HepG2 (cell line): ENCODE data around the gene WBP1. TPM values are rescaled to one million over a fixed set of nuclear protein-coding genes. Genes with fewer than 3 reads are reported as not detected.
A peak's percentile ranks its signal among the peaks of the same experiment; 100 is the strongest.

Experiments
- CBFB ChIP-seq: sonication (generic); formaldehyde crosslinking; IDR thresholded peaks from 2 replicates; pipeline ENCODE4 v1.4.0; 2020; ENCODE audit warnings: missing genetic modification reagents
- ELF4 ChIP-seq: sonication (generic); formaldehyde crosslinking; IDR thresholded peaks from 2 replicates; pipeline ENCODE4 v1.5.0; 2020; ENCODE audit warnings: missing genetic modification reagents, mild to moderate bottlenecking, moderate library complexity, borderline replicate concordance
- HNRNPL ChIP-seq: fragments of 200-400 bp; formaldehyde crosslinking; IDR thresholded peaks from 2 replicates; pipeline ENCODE4 v1.6.1; 2017; ENCODE audit warnings: mild to moderate bottlenecking, low read depth, low read length
- MIXL1 ChIP-seq: IDR thresholded peaks from 2 replicates; pipeline ENCODE4 v1.6.1; 2016
- MXD4 ChIP-seq: IDR thresholded peaks from 2 replicates; pipeline ENCODE4 v1.6.1; 2016; ENCODE audit warnings: mild to moderate bottlenecking, missing biosample characterization, missing genetic modification reagents
- REPIN1 ChIP-seq: sonication (generic); formaldehyde crosslinking; IDR thresholded peaks from 2 replicates; pipeline ENCODE4 v1.8.0; 2022; ENCODE audit warnings: missing genetic modification reagents, low read depth, mild to moderate bottlenecking, borderline replicate concordance
- ZNF30 ChIP-seq: sonication (generic); formaldehyde crosslinking; IDR thresholded peaks from 2 replicates; pipeline ENCODE4 v1.5.0; 2020; ENCODE audit warnings: mild to moderate bottlenecking, missing genetic modification reagents
- polyA plus RNA-seq, 8 experiments: library from polyadenylated mRNA; depleted of rRNA in 3 of 8; stranded (reverse) in 7 of 8; unstranded in 1 of 8; fragments of >200 nt; fragmentation: Illumina TruSeq in 4 of 8; extraction: Trizol in 4 of 8; gene quantifications; 2 replicates each; pipeline versions ENCODE4 v1.2.1 to v1.2.3, GENCODE V29; 2011 to 2016; ENCODE audit warnings: low read depth in 4 of 8, missing spikeins in 1 of 8, mixed read lengths in 1 of 8; ENCODE audit not compliant: insufficient read depth in 1 of 8
- total RNA-seq, 5 experiments: library from RNA; depleted of rRNA; stranded (reverse); fragments of >200 nt; fragmentation: Illumina TruSeq; extraction: Trizol; gene quantifications; 2 replicates each; pipeline ENCODE4 v1.2.3, GENCODE V29; 2016; ENCODE audit warnings: low read depth in 1 of 5
- TF ChIP-seq, protein P1 (sequence below): sonication (generic); formaldehyde crosslinking; IDR thresholded peaks from 2 replicates; pipeline ENCODE4 v1.9.0; 2021; ENCODE audit warnings: mild to moderate bottlenecking, missing genetic modification reagents
- TF ChIP-seq, protein P2 (sequence below): IDR thresholded peaks from 2 replicates; pipeline ENCODE4 v1.4.0; 2020; ENCODE audit warnings: mild to moderate bottlenecking, missing genetic modification reagents
- TF ChIP-seq, protein P3 (sequence below): sonication (generic); formaldehyde crosslinking; IDR thresholded peaks from 2 replicates; pipeline ENCODE4 v1.4.0; 2020; ENCODE audit warnings: missing genetic modification reagents

Gene WBP1
- total and polyA plus RNA-seq, 2 of the 13 experiments (the other 11 are each of a cell fraction or from before 2014, with no cell fraction given) = 38.8 to 85.7 TPM

DNA sequence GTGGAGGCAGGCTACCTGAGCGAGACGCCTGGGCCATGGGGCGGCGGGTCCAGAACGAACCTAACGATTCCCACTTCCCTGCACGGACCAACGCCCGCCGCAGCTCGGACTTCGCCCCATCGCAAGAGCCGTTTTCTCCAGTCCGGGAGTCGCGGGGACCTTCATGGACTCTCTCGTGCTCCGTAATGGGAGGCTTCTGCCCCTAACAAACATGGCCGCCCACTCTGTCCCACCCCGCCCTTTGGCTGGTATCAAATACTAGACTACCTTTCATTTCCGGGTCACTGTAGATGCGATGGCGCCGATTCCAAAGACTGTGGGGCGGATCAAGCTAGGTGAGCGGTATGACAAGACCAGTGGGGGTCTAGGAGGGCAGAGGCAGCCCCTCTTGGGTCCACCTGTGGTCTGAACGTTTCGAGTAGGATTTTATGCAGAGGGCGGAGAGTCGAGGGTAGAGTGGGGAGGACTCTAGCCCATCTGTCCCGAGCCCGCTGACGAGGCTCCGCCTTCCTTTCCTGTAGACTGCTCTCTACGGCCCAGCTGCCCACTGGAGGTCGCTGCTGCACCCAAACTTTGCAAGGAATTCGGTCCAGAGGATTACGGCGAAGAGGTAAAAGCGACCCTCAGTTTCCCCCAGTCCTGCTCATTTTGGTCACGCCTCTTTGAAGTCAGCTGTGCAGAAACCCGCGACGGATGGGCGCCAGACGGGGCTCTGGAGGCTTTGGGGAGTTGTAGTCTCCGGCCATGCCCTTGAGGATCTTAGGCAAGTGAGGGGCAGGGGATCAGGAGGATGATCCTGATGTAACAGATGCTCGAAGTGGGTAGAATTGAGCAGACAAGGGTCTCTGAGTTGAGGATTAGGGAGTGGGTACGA, 24.8 kb downstream of the WBP1 start, which contains the start of the genes CCDC142 and TTC31 (continued):
- TF ChIP-seq, protein P1, sequence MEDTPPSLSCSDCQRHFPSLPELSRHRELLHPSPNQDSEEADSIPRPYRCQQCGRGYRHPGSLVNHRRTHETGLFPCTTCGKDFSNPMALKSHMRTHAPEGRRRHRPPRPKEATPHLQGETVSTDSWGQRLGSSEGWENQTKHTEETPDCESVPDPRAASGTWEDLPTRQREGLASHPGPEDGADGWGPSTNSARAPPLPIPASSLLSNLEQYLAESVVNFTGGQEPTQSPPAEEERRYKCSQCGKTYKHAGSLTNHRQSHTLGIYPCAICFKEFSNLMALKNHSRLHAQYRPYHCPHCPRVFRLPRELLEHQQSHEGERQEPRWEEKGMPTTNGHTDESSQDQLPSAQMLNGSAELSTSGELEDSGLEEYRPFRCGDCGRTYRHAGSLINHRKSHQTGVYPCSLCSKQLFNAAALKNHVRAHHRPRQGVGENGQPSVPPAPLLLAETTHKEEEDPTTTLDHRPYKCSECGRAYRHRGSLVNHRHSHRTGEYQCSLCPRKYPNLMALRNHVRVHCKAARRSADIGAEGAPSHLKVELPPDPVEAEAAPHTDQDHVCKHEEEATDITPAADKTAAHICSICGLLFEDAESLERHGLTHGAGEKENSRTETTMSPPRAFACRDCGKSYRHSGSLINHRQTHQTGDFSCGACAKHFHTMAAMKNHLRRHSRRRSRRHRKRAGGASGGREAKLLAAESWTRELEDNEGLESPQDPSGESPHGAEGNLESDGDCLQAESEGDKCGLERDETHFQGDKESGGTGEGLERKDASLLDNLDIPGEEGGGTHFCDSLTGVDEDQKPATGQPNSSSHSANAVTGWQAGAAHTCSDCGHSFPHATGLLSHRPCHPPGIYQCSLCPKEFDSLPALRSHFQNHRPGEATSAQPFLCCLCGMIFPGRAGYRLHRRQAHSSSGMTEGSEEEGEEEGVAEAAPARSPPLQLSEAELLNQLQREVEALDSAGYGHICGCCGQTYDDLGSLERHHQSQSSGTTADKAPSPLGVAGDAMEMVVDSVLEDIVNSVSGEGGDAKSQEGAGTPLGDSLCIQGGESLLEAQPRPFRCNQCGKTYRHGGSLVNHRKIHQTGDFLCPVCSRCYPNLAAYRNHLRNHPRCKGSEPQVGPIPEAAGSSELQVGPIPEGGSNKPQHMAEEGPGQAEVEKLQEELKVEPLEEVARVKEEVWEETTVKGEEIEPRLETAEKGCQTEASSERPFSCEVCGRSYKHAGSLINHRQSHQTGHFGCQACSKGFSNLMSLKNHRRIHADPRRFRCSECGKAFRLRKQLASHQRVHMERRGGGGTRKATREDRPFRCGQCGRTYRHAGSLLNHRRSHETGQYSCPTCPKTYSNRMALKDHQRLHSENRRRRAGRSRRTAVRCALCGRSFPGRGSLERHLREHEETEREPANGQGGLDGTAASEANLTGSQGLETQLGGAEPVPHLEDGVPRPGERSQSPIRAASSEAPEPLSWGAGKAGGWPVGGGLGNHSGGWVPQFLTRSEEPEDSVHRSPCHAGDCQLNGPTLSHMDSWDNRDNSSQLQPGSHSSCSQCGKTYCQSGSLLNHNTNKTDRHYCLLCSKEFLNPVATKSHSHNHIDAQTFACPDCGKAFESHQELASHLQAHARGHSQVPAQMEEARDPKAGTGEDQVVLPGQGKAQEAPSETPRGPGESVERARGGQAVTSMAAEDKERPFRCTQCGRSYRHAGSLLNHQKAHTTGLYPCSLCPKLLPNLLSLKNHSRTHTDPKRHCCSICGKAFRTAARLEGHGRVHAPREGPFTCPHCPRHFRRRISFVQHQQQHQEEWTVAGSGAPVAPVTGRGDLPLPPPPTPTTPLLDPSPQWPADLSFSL (CRISPR knock-in tag) = no peak
- TF ChIP-seq, protein P2, sequence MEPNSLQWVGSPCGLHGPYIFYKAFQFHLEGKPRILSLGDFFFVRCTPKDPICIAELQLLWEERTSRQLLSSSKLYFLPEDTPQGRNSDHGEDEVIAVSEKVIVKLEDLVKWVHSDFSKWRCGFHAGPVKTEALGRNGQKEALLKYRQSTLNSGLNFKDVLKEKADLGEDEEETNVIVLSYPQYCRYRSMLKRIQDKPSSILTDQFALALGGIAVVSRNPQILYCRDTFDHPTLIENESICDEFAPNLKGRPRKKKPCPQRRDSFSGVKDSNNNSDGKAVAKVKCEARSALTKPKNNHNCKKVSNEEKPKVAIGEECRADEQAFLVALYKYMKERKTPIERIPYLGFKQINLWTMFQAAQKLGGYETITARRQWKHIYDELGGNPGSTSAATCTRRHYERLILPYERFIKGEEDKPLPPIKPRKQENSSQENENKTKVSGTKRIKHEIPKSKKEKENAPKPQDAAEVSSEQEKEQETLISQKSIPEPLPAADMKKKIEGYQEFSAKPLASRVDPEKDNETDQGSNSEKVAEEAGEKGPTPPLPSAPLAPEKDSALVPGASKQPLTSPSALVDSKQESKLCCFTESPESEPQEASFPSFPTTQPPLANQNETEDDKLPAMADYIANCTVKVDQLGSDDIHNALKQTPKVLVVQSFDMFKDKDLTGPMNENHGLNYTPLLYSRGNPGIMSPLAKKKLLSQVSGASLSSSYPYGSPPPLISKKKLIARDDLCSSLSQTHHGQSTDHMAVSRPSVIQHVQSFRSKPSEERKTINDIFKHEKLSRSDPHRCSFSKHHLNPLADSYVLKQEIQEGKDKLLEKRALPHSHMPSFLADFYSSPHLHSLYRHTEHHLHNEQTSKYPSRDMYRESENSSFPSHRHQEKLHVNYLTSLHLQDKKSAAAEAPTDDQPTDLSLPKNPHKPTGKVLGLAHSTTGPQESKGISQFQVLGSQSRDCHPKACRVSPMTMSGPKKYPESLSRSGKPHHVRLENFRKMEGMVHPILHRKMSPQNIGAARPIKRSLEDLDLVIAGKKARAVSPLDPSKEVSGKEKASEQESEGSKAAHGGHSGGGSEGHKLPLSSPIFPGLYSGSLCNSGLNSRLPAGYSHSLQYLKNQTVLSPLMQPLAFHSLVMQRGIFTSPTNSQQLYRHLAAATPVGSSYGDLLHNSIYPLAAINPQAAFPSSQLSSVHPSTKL (CRISPR knock-in tag) = peak; percentile 69
- TF ChIP-seq ZNF30 (CRISPR knock-in tag) = peak; percentile 11; the same call in 1 of the 2 replicates
- TF ChIP-seq CBFB (CRISPR knock-in tag) = 0 out of 2 replicates have a peak, but pooled peaks have one; percentile 44
- TF ChIP-seq, protein P3, sequence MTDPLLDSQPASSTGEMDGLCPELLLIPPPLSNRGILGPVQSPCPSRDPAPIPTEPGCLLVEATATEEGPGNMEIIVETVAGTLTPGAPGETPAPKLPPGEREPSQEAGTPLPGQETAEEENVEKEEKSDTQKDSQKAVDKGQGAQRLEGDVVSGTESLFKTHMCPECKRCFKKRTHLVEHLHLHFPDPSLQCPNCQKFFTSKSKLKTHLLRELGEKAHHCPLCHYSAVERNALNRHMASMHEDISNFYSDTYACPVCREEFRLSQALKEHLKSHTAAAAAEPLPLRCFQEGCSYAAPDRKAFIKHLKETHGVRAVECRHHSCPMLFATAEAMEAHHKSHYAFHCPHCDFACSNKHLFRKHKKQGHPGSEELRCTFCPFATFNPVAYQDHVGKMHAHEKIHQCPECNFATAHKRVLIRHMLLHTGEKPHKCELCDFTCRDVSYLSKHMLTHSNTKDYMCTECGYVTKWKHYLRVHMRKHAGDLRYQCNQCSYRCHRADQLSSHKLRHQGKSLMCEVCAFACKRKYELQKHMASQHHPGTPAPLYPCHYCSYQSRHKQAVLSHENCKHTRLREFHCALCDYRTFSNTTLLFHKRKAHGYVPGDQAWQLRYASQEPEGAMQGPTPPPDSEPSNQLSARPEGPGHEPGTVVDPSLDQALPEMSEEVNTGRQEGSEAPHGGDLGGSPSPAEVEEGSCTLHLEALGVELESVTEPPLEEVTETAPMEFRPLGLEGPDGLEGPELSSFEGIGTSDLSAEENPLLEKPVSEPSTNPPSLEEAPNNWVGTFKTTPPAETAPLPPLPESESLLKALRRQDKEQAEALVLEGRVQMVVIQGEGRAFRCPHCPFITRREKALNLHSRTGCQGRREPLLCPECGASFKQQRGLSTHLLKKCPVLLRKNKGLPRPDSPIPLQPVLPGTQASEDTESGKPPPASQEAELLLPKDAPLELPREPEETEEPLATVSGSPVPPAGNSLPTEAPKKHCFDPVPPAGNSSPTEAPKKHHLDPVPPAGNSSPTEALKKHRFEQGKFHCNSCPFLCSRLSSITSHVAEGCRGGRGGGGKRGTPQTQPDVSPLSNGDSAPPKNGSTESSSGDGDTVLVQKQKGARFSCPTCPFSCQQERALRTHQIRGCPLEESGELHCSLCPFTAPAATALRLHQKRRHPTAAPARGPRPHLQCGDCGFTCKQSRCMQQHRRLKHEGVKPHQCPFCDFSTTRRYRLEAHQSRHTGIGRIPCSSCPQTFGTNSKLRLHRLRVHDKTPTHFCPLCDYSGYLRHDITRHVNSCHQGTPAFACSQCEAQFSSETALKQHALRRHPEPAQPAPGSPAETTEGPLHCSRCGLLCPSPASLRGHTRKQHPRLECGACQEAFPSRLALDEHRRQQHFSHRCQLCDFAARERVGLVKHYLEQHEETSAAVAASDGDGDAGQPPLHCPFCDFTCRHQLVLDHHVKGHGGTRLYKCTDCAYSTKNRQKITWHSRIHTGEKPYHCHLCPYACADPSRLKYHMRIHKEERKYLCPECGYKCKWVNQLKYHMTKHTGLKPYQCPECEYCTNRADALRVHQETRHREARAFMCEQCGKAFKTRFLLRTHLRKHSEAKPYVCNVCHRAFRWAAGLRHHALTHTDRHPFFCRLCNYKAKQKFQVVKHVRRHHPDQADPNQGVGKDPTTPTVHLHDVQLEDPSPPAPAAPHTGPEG (CRISPR knock-in tag) = no peak; the same call in none of the 2 replicates
- peak; percentile 90 for TF ChIP-seq REPIN1 (CRISPR knock-in tag)
- 0 out of 2 replicates have a peak, but pooled peaks have one; percentile 67 for TF ChIP-seq HNRNPL
- peak; percentile 65 for TF ChIP-seq ELF4 (CRISPR knock-in tag)
- peak; percentile 74; the same call in 1 of the 2 replicates for TF ChIP-seq MXD4 (CRISPR knock-in tag)
- peak; percentile 76; the same call in 1 of the 2 replicates for TF ChIP-seq MIXL1
